ENCODE measurements around the gene WDR41.

DNA sequence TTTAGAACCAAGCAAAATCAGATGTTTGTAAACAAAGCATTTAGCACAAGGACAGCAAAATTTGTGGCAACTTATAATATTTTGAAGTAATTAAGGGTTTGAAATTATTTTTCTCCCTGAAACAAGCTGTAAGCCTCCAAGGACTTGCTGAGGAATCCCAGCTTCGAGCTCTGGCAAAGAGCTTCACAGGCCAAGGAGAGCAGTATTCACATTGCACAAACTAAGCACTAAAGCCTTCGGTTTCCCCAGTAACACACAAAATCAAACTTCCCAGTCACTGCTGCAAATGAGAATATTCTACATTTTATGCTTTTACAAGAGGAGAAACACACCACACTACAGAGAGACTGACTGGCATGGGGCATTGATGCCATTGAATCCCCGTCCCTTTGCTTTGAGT lies 101.9 kb downstream of the WDR41 start:
- TF ChIP-seq, protein P1, sequence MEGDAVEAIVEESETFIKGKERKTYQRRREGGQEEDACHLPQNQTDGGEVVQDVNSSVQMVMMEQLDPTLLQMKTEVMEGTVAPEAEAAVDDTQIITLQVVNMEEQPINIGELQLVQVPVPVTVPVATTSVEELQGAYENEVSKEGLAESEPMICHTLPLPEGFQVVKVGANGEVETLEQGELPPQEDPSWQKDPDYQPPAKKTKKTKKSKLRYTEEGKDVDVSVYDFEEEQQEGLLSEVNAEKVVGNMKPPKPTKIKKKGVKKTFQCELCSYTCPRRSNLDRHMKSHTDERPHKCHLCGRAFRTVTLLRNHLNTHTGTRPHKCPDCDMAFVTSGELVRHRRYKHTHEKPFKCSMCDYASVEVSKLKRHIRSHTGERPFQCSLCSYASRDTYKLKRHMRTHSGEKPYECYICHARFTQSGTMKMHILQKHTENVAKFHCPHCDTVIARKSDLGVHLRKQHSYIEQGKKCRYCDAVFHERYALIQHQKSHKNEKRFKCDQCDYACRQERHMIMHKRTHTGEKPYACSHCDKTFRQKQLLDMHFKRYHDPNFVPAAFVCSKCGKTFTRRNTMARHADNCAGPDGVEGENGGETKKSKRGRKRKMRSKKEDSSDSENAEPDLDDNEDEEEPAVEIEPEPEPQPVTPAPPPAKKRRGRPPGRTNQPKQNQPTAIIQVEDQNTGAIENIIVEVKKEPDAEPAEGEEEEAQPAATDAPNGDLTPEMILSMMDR (conservative IDR thresholded peaks at IDR 0.05; ENCODE audit: low read depth, low read length): no peak
- no peak for TF ChIP-seq POLR2A (IDR thresholded peaks at IDR 0.05; ENCODE audit: low read depth, low read length)
- TF ChIP-seq, protein P2, sequence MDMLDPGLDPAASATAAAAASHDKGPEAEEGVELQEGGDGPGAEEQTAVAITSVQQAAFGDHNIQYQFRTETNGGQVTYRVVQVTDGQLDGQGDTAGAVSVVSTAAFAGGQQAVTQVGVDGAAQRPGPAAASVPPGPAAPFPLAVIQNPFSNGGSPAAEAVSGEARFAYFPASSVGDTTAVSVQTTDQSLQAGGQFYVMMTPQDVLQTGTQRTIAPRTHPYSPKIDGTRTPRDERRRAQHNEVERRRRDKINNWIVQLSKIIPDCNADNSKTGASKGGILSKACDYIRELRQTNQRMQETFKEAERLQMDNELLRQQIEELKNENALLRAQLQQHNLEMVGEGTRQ (IDR thresholded peaks at IDR 0.05; ENCODE audit: low read depth, low read length): no peak
- no peak for TF ChIP-seq CEBPB (IDR thresholded peaks at IDR 0.05; ENCODE audit: low read depth, low read length)
- TF ChIP-seq RFX5 (IDR thresholded peaks at IDR 0.05; ENCODE audit: low read depth, low read length): no peak
- no peak for TF ChIP-seq SMC3 (IDR thresholded peaks at IDR 0.05; ENCODE audit: low read depth, low read length)
- no peak for TF ChIP-seq RCOR1 (IDR thresholded peaks at IDR 0.05; ENCODE audit: insufficient replicate concordance, low read length)
- no peak for TF ChIP-seq MAFK (IDR thresholded peaks at IDR 0.05; ENCODE audit: low read depth, low read length)

All from IMR-90 (cell line).